Stimulated activated CD8-positive, alpha-beta memory T cell treated with anti-CD3 and anti-CD28 coated beads, Interleukin-12 subunit alpha, Interleukin-12 subunit beta, amount 100 ng/mL, for 4 hours (primary cell): ENCODE measurements around the gene MPC1.

ENCODE experiments used
- DNase-seq: peaks from one replicate; pipeline ENCODE4 v3.0.0-alpha.2; 2020; ENCODE audit warnings: low read depth

Gene MPC1

GRCh38 chr6:166382933-166383801, at the start of gene MPC1:
TSS of gene MPC1 (minus strand) at chr6:166382940. CDS start at chr6:166382876, 64 bp downstream.
- DNase-seq: peak; percentile 94

GRCh38 chr6:166430269-166430668, 47.5 kb upstream of the MPC1 start:
- DNase-seq: no peak

GRCh38 chr6:166424431-166424830, 41.7 kb upstream of the MPC1 start:
- DNase-seq: no peak

GRCh38 chr6:166423781-166424180, 41.0 kb upstream of the MPC1 start:
- no peak for DNase-seq

- no peak for DNase-seq
Observed at GRCh38 chr6:166423051-166423745, 40.5 kb upstream of the MPC1 start.

GRCh38 chr6:166422201-166422940, 39.6 kb upstream of the MPC1 start:
- DNase-seq: no peak

GRCh38 chr6:166420351-166420750, 37.6 kb upstream of the MPC1 start:
- no peak for DNase-seq

GRCh38 chr6:166419717-166420116, 37.0 kb upstream of the MPC1 start:
- no peak for DNase-seq

- peak; percentile 49 for DNase-seq
Observed at GRCh38 chr6:166419286-166419685, 36.5 kb upstream of the MPC1 start.

- no peak for DNase-seq
Observed at GRCh38 chr6:166418691-166419143, 36.0 kb upstream of the MPC1 start.

GRCh38 chr6:166417285-166417691, 34.5 kb upstream of the MPC1 start:
- peak; percentile 10 for DNase-seq

GRCh38 chr6:166415833-166416347, 33.1 kb upstream of the MPC1 start:
- DNase-seq: no peak

GRCh38 chr6:166415306-166415705, 32.6 kb upstream of the MPC1 start:
- DNase-seq: no peak

GRCh38 chr6:166413491-166413951, 30.8 kb upstream of the MPC1 start:
- DNase-seq: no peak

- no peak for DNase-seq
Observed at GRCh38 chr6:166412911-166413384, 30.2 kb upstream of the MPC1 start.

GRCh38 chr6:166412156-166412910, 29.6 kb upstream of the MPC1 start:
- no peak for DNase-seq

- no peak for DNase-seq
Observed at GRCh38 chr6:166411721-166412151, 29.0 kb upstream of the MPC1 start.

GRCh38 chr6:166411271-166411670, 28.5 kb upstream of the MPC1 start:
- no peak for DNase-seq

GRCh38 chr6:166410426-166410935, 27.7 kb upstream of the MPC1 start:
- no peak for DNase-seq

- no peak for DNase-seq
Observed at GRCh38 chr6:166408936-166409755, 26.4 kb upstream of the MPC1 start.
